PC-3 (cell line): ENCODE measurements around the gene DYNC1LI1.

Source experiments
- EZH2 ChIP-seq: fragments of 300-600 bp; sonication (generic); IDR thresholded peaks from one replicate; pipeline ENCODE4 v1.6.1; 2017; ENCODE audit warnings: antibody characterized with exemption, mild to moderate bottlenecking, low read length; ENCODE audit not compliant: unreplicated experiment
- EZH2phosphoT487 ChIP-seq: fragments of 300-600 bp; sonication (generic); IDR thresholded peaks from 2 replicates; pipeline ENCODE4 v1.6.1; 2018; ENCODE audit warnings: mild to moderate bottlenecking, antibody characterized with exemption, low read length, borderline replicate concordance
- TF ChIP-seq, protein P1 (sequence below): fragments of 300-600 bp; sonication (generic); conservative IDR thresholded peaks from 2 replicates; pipeline ENCODE4 v1.5.1; 2017; ENCODE audit warnings: antibody characterized with exemption, low read depth, mild to moderate bottlenecking, low read length

DNA sequence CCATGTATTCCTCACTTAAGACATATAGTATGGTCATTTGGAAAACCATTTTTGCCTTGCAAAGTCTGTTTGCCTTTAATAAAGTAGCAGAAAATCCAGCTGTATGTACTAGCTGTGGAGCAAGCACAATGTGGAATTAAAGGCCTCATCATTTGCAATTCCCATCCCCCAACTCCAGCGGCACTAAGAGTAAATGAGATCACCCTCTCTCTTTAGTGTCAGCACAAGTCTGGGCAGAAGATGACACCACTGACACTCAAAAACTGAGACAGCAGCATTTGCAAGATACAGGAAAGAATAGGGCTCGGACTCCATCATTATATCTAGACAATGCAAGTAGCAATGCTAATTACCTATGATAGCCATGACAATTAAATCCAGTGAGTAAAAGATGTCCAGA lies 24.7 kb upstream of the DYNC1LI1 start:
- TF ChIP-seq, protein P1, sequence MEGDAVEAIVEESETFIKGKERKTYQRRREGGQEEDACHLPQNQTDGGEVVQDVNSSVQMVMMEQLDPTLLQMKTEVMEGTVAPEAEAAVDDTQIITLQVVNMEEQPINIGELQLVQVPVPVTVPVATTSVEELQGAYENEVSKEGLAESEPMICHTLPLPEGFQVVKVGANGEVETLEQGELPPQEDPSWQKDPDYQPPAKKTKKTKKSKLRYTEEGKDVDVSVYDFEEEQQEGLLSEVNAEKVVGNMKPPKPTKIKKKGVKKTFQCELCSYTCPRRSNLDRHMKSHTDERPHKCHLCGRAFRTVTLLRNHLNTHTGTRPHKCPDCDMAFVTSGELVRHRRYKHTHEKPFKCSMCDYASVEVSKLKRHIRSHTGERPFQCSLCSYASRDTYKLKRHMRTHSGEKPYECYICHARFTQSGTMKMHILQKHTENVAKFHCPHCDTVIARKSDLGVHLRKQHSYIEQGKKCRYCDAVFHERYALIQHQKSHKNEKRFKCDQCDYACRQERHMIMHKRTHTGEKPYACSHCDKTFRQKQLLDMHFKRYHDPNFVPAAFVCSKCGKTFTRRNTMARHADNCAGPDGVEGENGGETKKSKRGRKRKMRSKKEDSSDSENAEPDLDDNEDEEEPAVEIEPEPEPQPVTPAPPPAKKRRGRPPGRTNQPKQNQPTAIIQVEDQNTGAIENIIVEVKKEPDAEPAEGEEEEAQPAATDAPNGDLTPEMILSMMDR: no peak
- TF ChIP-seq EZH2 (no peak), EZH2phosphoT487 (no peak)
